K562 (cell line): ENCODE measurements around the gene LRRC7. TPM values are rescaled to one million over a fixed set of nuclear protein-coding genes. Genes with fewer than 3 reads are reported as not detected.

Experiments used
- BDP1 ChIP-seq: IDR thresholded peaks from 3 replicates; pipeline ENCODE4 v1.6.1; 2011; ENCODE audit not compliant: insufficient read length, insufficient read depth
- BHLHE40 ChIP-seq: IDR thresholded peaks from 2 replicates; pipeline ENCODE4 v1.6.1; 2011; ENCODE audit warnings: low read length, improper control_type of control experiment
- BRD4 ChIP-seq: fragments of 200-600 bp; sonication (generic); IDR thresholded peaks from 2 replicates; pipeline ENCODE4 v1.6.1; 2017; ENCODE audit warnings: inconsistent platforms
- BRD9 ChIP-seq: fragments of 450-650 bp; IDR thresholded peaks from 2 replicates; pipeline ENCODE4 v1.6.1; 2018; ENCODE audit warnings: low read depth; ENCODE audit not compliant: partially characterized antibody
- CAMTA2 ChIP-seq: fragments of 250-450 bp; sonication (Bioruptor Pico); conservative IDR thresholded peaks from 2 replicates; pipeline ENCODE4 v1.5.1; 2022
- ETV1 ChIP-seq: fragments of 450-650 bp; conservative IDR thresholded peaks from 2 replicates; pipeline ENCODE4 v1.6.1; 2016; ENCODE audit warnings: missing genetic modification characterization, control low read depth, low read depth, missing compliant biosample characterization
- GATAD2B ChIP-seq: fragments of 450-650 bp; IDR thresholded peaks from 2 replicates; pipeline ENCODE4 v1.6.1; 2017; ENCODE audit warnings: mild to moderate bottlenecking, borderline replicate concordance
- GTF2A2 ChIP-seq: IDR thresholded peaks from 2 replicates; pipeline ENCODE4 v1.6.1; 2016; ENCODE audit warnings: mild to moderate bottlenecking, missing genetic modification characterization, missing compliant biosample characterization
- LCOR ChIP-seq: sonication (generic); formaldehyde crosslinking; IDR thresholded peaks from 2 replicates; pipeline ENCODE4 v1.8.0; 2022; ENCODE audit warnings: mild to moderate bottlenecking, missing genetic modification reagents
- MBD2 ChIP-seq: sonication (generic); IDR thresholded peaks from 2 replicates; pipeline ENCODE4 v1.6.1; 2016; ENCODE audit warnings: low read depth, borderline replicate concordance
- MCM3 ChIP-seq: fragments of 450-650 bp; IDR thresholded peaks from 2 replicates; pipeline ENCODE4 v1.6.1; 2016
- MEF2A ChIP-seq: IDR thresholded peaks from 2 replicates; pipeline ENCODE4 v1.6.1; 2011; ENCODE audit warnings: low read depth, mild to moderate bottlenecking, low read length, moderate library complexity; ENCODE audit not compliant: control insufficient read depth
- MTF1 ChIP-seq: fragments of 250-450 bp; sonication (Bioruptor Pico); IDR thresholded peaks from 2 replicates; pipeline ENCODE4 v1.9.0; 2021; ENCODE audit warnings: moderate library complexity, mild to moderate bottlenecking, inconsistent platforms, borderline replicate concordance
- POU5F1 ChIP-seq: fragments of 150-350 bp; IDR thresholded peaks from 2 replicates; pipeline ENCODE4 v1.6.1; 2014; ENCODE audit warnings: borderline replicate concordance, low read length, low read depth, mild to moderate bottlenecking; ENCODE audit not compliant: partially characterized antibody
- PRPF4 ChIP-seq: fragments of 200-400 bp; formaldehyde crosslinking; IDR thresholded peaks from one replicate; pipeline ENCODE4 v1.6.1; 2017; ENCODE audit warnings: low read length, low read depth, mild to moderate bottlenecking; ENCODE audit not compliant: insufficient read depth, poor library complexity, severe bottlenecking
- ZNF146 ChIP-seq: IDR thresholded peaks from one replicate; pipeline ENCODE4 v1.6.1; 2018; ENCODE audit warnings: missing compliant biosample characterization; ENCODE audit not compliant: unreplicated experiment
- ZNF384 ChIP-seq: IDR thresholded peaks from 2 replicates; pipeline ENCODE4 v1.6.1; 2012; ENCODE audit warnings: low read depth, low read length, improper control_type of control experiment
- ZNF830 ChIP-seq: fragments of 250-450 bp; sonication (Bioruptor Pico); IDR thresholded peaks from 2 replicates; pipeline ENCODE4 v1.5.0; 2021; ENCODE audit warnings: mild to moderate bottlenecking
- polyA plus RNA-seq, 8 experiments: library from polyadenylated mRNA; depleted of rRNA in 4 of 8; stranded (reverse) in 5 of 8; unstranded in 3 of 8; fragments of >200 nt; fragmentation: Nextera tagmentation in 2 of 8; fragmentation: Illumina TruSeq in 1 of 8; extraction: Ambion mirVana in 2 of 8; extraction: Trizol in 1 of 8; gene quantifications; 2 replicates each; pipeline versions ENCODE4 v1.2.1 to v1.2.3, GENCODE V29; 2011 to 2014; ENCODE audit warnings: inconsistent platforms in 1 of 8, missing spikeins in 1 of 8
- total RNA-seq, 7 experiments: library from RNA; depleted of rRNA in 6 of 7; stranded (reverse); fragments of >200 nt in 6 of 7; fragmentation: Illumina TruSeq in 2 of 7; extraction: Trizol in 2 of 7; gene quantifications; 2 replicates each; pipeline versions ENCODE4 v1.2.1 to v1.2.3, GENCODE V29; 2011 to 2021; ENCODE audit warnings: low replicate concordance in 1 of 7
- TF ChIP-seq, protein P1 (sequence below): fragments of 250-450 bp; sonication (Bioruptor Pico); IDR thresholded peaks from 2 replicates; pipeline ENCODE4 v1.5.0; 2021
- TF ChIP-seq, protein P2 (sequence below): IDR thresholded peaks from 2 replicates; pipeline ENCODE4 v1.6.1; 2011; ENCODE audit not compliant: insufficient read length; ENCODE audit errors: extremely low read depth
- TF ChIP-seq, protein P3 (sequence below): sonication (generic); formaldehyde crosslinking; IDR thresholded peaks from 2 replicates; pipeline ENCODE4 v1.8.0; 2022; ENCODE audit warnings: mild to moderate bottlenecking, missing genetic modification reagents
- TF ChIP-seq, protein P4 (sequence below): fragments of 450-650 bp; IDR thresholded peaks from 2 replicates; pipeline ENCODE4 v1.6.1; 2016; ENCODE audit warnings: antibody characterized with exemption

Gene LRRC7
- total and polyA plus RNA-seq, 9 of the 15 experiments (the other 6 are each of a cell fraction or from before 2014, with no cell fraction given) = 0.09 to 0.94 (median 0.49) TPM

DNA sequence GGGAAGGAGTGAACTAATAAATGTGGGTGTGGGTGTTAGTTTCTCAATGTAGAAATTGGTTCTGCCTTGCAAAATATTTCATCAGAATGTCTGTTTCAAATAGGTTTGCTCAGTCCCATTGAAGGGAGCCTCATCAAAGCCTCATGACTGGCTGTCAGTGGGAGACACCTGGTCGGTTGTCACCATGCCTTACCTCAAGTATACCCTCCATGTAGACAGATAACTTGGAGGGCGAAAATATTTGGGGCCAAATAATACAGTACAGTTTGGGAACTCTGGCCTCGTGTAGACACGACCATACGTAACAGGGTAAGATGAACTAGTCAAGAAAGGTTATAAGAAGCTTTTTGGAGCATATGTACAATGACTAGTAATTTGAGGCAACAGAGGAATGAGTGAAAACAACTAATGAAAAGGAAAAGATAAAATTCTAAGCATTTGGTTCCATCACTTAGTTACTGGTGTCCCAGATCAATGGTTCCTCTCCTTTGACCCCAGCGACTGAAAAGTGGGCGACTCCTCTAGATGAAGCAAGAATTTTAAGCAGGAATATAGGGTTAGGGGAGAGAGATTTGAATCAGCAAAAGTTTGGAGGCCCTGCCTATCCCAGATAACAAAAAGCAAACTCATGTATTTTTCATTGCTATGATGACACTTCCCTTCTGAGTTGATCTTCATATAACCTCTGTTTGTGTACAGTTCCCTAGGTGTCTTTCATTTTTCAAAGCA is 473.8 kb downstream of the LRRC7 start (continued):
- no peak for TF ChIP-seq ZNF384
- TF ChIP-seq PRPF4 = no peak
- TF ChIP-seq BRD4 = 0 out of 2 replicates have a peak, but pooled peaks have one; percentile 19
- no peak for TF ChIP-seq MEF2A
- TF ChIP-seq MCM3 = no peak
- 0 out of 2 replicates have a peak, but pooled peaks have one; percentile 63 for TF ChIP-seq ZNF830 (CRISPR knock-in tag)
- TF ChIP-seq MTF1 = no peak
- TF ChIP-seq POU5F1 = no peak
- TF ChIP-seq, protein P1, sequence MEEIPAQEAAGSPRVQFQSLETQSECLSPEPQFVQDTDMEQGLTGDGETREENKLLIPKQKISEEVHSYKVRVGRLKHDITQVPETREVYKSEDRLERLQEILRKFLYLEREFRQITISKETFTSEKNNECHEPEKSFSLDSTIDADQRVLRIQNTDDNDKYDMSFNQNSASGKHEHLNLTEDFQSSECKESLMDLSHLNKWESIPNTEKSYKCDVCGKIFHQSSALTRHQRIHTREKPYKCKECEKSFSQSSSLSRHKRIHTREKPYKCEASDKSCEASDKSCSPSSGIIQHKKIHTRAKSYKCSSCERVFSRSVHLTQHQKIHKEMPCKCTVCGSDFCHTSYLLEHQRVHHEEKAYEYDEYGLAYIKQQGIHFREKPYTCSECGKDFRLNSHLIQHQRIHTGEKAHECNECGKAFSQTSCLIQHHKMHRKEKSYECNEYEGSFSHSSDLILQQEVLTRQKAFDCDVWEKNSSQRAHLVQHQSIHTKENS (CRISPR knock-in tag) = no peak
- peak; percentile 45; the same call in 1 of the 2 replicates for TF ChIP-seq GATAD2B
- peak; percentile 51; the same call in 1 of the 2 replicates for TF ChIP-seq GTF2A2 (tag)
- peak; percentile 33 for TF ChIP-seq BRD9
- no peak for TF ChIP-seq CAMTA2
- peak; percentile 19 for TF ChIP-seq ETV1 (tag)
- TF ChIP-seq, protein P2, sequence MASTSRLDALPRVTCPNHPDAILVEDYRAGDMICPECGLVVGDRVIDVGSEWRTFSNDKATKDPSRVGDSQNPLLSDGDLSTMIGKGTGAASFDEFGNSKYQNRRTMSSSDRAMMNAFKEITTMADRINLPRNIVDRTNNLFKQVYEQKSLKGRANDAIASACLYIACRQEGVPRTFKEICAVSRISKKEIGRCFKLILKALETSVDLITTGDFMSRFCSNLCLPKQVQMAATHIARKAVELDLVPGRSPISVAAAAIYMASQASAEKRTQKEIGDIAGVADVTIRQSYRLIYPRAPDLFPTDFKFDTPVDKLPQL = no peak
- TF ChIP-seq LCOR (CRISPR knock-in tag) = no peak
- TF ChIP-seq MBD2 = no peak
- TF ChIP-seq, protein P3, sequence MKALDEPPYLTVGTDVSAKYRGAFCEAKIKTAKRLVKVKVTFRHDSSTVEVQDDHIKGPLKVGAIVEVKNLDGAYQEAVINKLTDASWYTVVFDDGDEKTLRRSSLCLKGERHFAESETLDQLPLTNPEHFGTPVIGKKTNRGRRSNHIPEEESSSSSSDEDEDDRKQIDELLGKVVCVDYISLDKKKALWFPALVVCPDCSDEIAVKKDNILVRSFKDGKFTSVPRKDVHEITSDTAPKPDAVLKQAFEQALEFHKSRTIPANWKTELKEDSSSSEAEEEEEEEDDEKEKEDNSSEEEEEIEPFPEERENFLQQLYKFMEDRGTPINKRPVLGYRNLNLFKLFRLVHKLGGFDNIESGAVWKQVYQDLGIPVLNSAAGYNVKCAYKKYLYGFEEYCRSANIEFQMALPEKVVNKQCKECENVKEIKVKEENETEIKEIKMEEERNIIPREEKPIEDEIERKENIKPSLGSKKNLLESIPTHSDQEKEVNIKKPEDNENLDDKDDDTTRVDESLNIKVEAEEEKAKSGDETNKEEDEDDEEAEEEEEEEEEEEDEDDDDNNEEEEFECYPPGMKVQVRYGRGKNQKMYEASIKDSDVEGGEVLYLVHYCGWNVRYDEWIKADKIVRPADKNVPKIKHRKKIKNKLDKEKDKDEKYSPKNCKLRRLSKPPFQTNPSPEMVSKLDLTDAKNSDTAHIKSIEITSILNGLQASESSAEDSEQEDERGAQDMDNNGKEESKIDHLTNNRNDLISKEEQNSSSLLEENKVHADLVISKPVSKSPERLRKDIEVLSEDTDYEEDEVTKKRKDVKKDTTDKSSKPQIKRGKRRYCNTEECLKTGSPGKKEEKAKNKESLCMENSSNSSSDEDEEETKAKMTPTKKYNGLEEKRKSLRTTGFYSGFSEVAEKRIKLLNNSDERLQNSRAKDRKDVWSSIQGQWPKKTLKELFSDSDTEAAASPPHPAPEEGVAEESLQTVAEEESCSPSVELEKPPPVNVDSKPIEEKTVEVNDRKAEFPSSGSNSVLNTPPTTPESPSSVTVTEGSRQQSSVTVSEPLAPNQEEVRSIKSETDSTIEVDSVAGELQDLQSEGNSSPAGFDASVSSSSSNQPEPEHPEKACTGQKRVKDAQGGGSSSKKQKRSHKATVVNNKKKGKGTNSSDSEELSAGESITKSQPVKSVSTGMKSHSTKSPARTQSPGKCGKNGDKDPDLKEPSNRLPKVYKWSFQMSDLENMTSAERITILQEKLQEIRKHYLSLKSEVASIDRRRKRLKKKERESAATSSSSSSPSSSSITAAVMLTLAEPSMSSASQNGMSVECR = no peak
- no peak for TF ChIP-seq BDP1
- TF ChIP-seq, protein P4, sequence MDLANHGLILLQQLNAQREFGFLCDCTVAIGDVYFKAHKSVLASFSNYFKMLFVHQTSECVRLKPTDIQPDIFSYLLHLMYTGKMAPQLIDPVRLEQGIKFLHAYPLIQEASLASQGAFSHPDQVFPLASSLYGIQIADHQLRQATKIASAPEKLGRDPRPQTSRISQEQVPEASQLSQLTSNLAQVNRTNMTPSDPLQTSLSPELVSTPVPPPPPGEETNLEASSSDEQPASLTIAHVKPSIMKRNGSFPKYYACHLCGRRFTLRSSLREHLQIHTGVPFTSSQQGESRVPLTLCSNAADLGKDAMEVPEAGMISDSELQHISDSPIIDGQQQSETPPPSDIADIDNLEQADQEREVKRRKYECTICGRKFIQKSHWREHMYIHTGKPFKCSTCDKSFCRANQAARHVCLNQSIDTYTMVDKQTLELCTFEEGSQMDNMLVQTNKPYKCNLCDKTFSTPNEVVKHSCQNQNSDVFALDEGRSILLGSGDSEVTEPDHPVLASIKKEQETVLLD = peak; percentile 15; the same call in 1 of the 2 replicates
- TF ChIP-seq BHLHE40 = no peak
- TF ChIP-seq ZNF146 (CRISPR knock-in tag) = no peak
